Stimulated activated CD4-positive, alpha-beta T cell treated with anti-CD3 and anti-CD28 coated beads, Interleukin-12 subunit alpha, Interleukin-12 subunit beta, amount 100 ng/mL, for 48 hours (primary cell): Measurements from ENCODE around the gene SLC6A7.

Experiments
- DNase-seq, 3 donors: peaks; one replicate each; pipeline ENCODE4 v3.0.0-alpha.2; 2020; ENCODE audit warnings: low read depth in 2 of 3, low spot score in 1 of 3

The SLC6A7 gene

GRCh38 chr5:150172556-150172955 lies 17.3 kb upstream of the SLC6A7 start:
- no peak for DNase-seq

- DNase-seq = no peak
Observed at GRCh38 chr5:150173161-150173560, 16.7 kb upstream of the SLC6A7 start.

- no peak for DNase-seq
Observed at GRCh38 chr5:150174285-150174684, 15.6 kb upstream of the SLC6A7 start.

GRCh38 chr5:150175076-150175475 lies 14.8 kb upstream of the SLC6A7 start:
- DNase-seq = no peak

- DNase-seq = no peak
Observed at GRCh38 chr5:150175536-150175935, 14.3 kb upstream of the SLC6A7 start.

GRCh38 chr5:150176745-150177477 lies 13.0 kb upstream of the SLC6A7 start:
- no peak for DNase-seq

GRCh38 chr5:150177721-150178120 lies 12.1 kb upstream of the SLC6A7 start:
- no peak for DNase-seq

- DNase-seq = no peak
Observed at GRCh38 chr5:150178262-150178661, 11.6 kb upstream of the SLC6A7 start.

GRCh38 chr5:150179019-150179620 lies 10.7 kb upstream of the SLC6A7 start:
- no peak for DNase-seq

GRCh38 chr5:150180241-150181026 lies 9.4 kb upstream of the SLC6A7 start:
- DNase-seq = no peak

GRCh38 chr5:150181027-150181426 lies 8.8 kb upstream of the SLC6A7 start:
- no peak for DNase-seq

GRCh38 chr5:150181766-150182545 lies 7.9 kb upstream of the SLC6A7 start:
- no peak for DNase-seq

GRCh38 chr5:150182774-150183173 lies 7.1 kb upstream of the SLC6A7 start:
- no peak for DNase-seq

- no peak for DNase-seq
Observed at GRCh38 chr5:150183436-150183835, 6.4 kb upstream of the SLC6A7 start.

- DNase-seq = no peak
Observed at GRCh38 chr5:150184006-150184405, 5.9 kb upstream of the SLC6A7 start.

GRCh38 chr5:150184990-150185912 lies 4.6 kb upstream of the SLC6A7 start:
- DNase-seq = no peak

GRCh38 chr5:150186137-150186536 lies 3.7 kb upstream of the SLC6A7 start:
- DNase-seq = no peak

- no peak for DNase-seq
Observed at GRCh38 chr5:150186897-150187296, 3.0 kb upstream of the SLC6A7 start.

GRCh38 chr5:150188146-150188842 lies 1.6 kb upstream of the SLC6A7 start:
- no peak for DNase-seq

- DNase-seq = no peak
Observed at GRCh38 chr5:150189326-150189725, 536 bp upstream of the SLC6A7 start.
